SIG-M5 treated with dmso at 0.1 percent for 504 hours (cell line): ENCODE measurements around the gene KPNA2.
"Not testable (repeated sequence)": the region's sequence is repeated elsewhere in the genome, so short reads cannot be mapped to it uniquely, and the experiment has no call there.

Experiments used
- DNase-seq: peaks from one replicate; lab custom pipeline; 2025; ENCODE audit not compliant: unreplicated experiment; lab: John Stamatoyannopoulos, UW

KPNA2 gene

GRCh38 chr17:68054296-68054900 lies 18.9 kb downstream of the KPNA2 start:
- DNase-seq, result no peak

- peak; percentile 58 for DNase-seq
Measured at GRCh38 chr17:68057531-68057952, 22.0 kb downstream of the KPNA2 start.

GRCh38 chr17:68060336-68060735 lies 24.8 kb downstream of the KPNA2 start:
- DNase-seq, result no peak

GRCh38 chr17:68061512-68062313 lies 26.2 kb downstream of the KPNA2 start:
- no peak for DNase-seq

GRCh38 chr17:68065366-68065765 lies 29.8 kb downstream of the KPNA2 start:
- not testable (repeated sequence) for DNase-seq

- not testable (repeated sequence) for DNase-seq
Measured at GRCh38 chr17:68068512-68068911, 33.0 kb downstream of the KPNA2 start.

- not testable (repeated sequence) for DNase-seq
Measured at GRCh38 chr17:68070582-68071444, 35.3 kb downstream of the KPNA2 start.

- no peak for DNase-seq
Measured at GRCh38 chr17:68074279-68074678, 38.7 kb downstream of the KPNA2 start.

GRCh38 chr17:68075953-68076607 lies 40.5 kb downstream of the KPNA2 start:
- DNase-seq, result not testable (repeated sequence)

GRCh38 chr17:68077498-68077897 lies 42.0 kb downstream of the KPNA2 start:
- DNase-seq, result not testable (repeated sequence)

- no peak for DNase-seq
Measured at GRCh38 chr17:68080411-68081150, 45.0 kb downstream of the KPNA2 start.

- not testable (repeated sequence) for DNase-seq
Measured at GRCh38 chr17:68081305-68082265, 46.0 kb downstream of the KPNA2 start.

GRCh38 chr17:68085771-68086381 lies 50.3 kb downstream of the KPNA2 start:
- peak; percentile 90 for DNase-seq

- DNase-seq, result not testable (repeated sequence)
Measured at GRCh38 chr17:68086666-68087065, 51.1 kb downstream of the KPNA2 start.

- DNase-seq, result peak; percentile 19
Measured at GRCh38 chr17:68087131-68087623, 51.6 kb downstream of the KPNA2 start.

- no peak for DNase-seq
Measured at GRCh38 chr17:68087851-68088250, 52.3 kb downstream of the KPNA2 start.

- peak; percentile 90 for DNase-seq
Measured at GRCh38 chr17:68089881-68090280, 54.3 kb downstream of the KPNA2 start.

GRCh38 chr17:68094481-68095078 lies 59.0 kb downstream of the KPNA2 start:
- no peak for DNase-seq
